A549 (cell line): ENCODE results near the gene EBLN2. TPM values are rescaled to one million over a fixed set of nuclear protein-coding genes. Genes with fewer than 3 reads are reported as not detected.

Experiments
- ATAC-seq, 2 experiments: fragments of 200-7000 bp in 1 of 2; fragments of >200 bp in 1 of 2; cut with Nextera tagmentation in 1 of 2; cut with Tn5 transposase in 1 of 2; 3 replicates each; pipeline versions ENCODE4 v1.8.0 to v1.9.1; 2018 to 2020; ENCODE audit warnings: mild to moderate bottlenecking in 1 of 2, moderate library complexity in 1 of 2
- CTCF ChIA-PET: fragments of 300-600 bp; sonication (Branson Sonifier 250); formaldehyde crosslinking; extraction: SDS; loops from one replicate; lab custom pipeline; 2021; ENCODE audit warnings: antibody characterized with exemption, inconsistent platforms; lab: Yijun Ruan, JAX
- POLR2A ChIA-PET: fragments of 350-600 bp; formaldehyde crosslinking; extraction: SDS; loops from one replicate; lab custom pipeline; 2021; ENCODE audit warnings: antibody characterized with exemption, inconsistent platforms; lab: Yijun Ruan, JAX
- DNase-seq, 2 experiments: peaks; one replicate each; pipeline versions ENCODE4 v3.0.0 to v3.0.0-alpha.2; 2011 to 2016; ENCODE audit warnings: low read depth in 1 of 2, low spot score in 1 of 2
- FAIRE-seq: peaks from 2 replicates; lab custom pipeline; 2011; peaks lifted over from hg19 to GRCh38; lab: Jason Lieb, UNC
- H3K27ac ChIP-seq, 2 experiments: fragments of >200 bp; sonication (Bioruptor Twin); formaldehyde crosslinking; 3 replicates each; pipeline ENCODE4 v1.5.1; 2016 to 2017
- H3K4me1 ChIP-seq: fragments of >200 bp; sonication (Bioruptor Twin); formaldehyde crosslinking; 3 replicates; pipeline ENCODE4 v1.6.1; 2016
- H3K4me2 ChIP-seq: fragments of >200 bp; sonication (Bioruptor Twin); formaldehyde crosslinking; 3 replicates; pipeline ENCODE4 v1.6.1; 2016
- H3K4me3 ChIP-seq: fragments of >200 bp; sonication (Bioruptor Twin); formaldehyde crosslinking; 3 replicates; pipeline ENCODE4 v1.5.1; 2016
- H3K9me3 ChIP-seq: fragments of >200 bp; sonication (Bioruptor Twin); formaldehyde crosslinking; 3 replicates; pipeline ENCODE4 v1.6.1; 2016
- ATOH8 ChIP-seq: fragments of 250-450 bp; sonication (Bioruptor Pico); IDR thresholded peaks from 2 replicates; pipeline ENCODE4 v1.5.0; 2020; ENCODE audit warnings: low read depth, mild to moderate bottlenecking, moderate library complexity
- CBX8 ChIP-seq: fragments of 200-600 bp; sonication (generic); IDR thresholded peaks from 2 replicates; pipeline ENCODE4 v1.6.1; 2016
- CEBPB ChIP-seq, 2 experiments: fragments of >200 bp in 1 of 2; sonication (Bioruptor Twin) in 1 of 2; formaldehyde crosslinking in 1 of 2; IDR thresholded peaks; 2 replicates each; pipeline ENCODE4 v1.6.1; 2012 to 2016
- CHD2 ChIP-seq: fragments of 150-350 bp; IDR thresholded peaks from 2 replicates; pipeline ENCODE4 v1.6.1; 2014; ENCODE audit warnings: low read length; ENCODE audit not compliant: partially characterized antibody
- EP300 ChIP-seq, 2 experiments: fragments of >200 bp; sonication (Bioruptor Twin); formaldehyde crosslinking; IDR thresholded peaks; 2 replicates in 1 of 2; 3 replicates in 1 of 2; pipeline ENCODE4 v1.6.1; 2016 to 2017
- ESRRA ChIP-seq: fragments of 150-350 bp; IDR thresholded peaks from 2 replicates; pipeline ENCODE4 v1.6.1; 2014; ENCODE audit warnings: mild to moderate bottlenecking, low read length, borderline replicate concordance
- GATA3 ChIP-seq: IDR thresholded peaks from 2 replicates; pipeline ENCODE4 v1.6.1; 2012; ENCODE audit warnings: borderline replicate concordance
- HOXA7 ChIP-seq: fragments of 250-450 bp; sonication (Bioruptor Pico); IDR thresholded peaks from 2 replicates; pipeline ENCODE4 v1.5.0; 2020; ENCODE audit warnings: mild to moderate bottlenecking, moderate library complexity
- HOXB13 ChIP-seq: fragments of 250-450 bp; sonication (Bioruptor Pico); IDR thresholded peaks from 2 replicates; pipeline ENCODE4 v1.5.0; 2020; ENCODE audit warnings: low read depth, mild to moderate bottlenecking, moderate library complexity
- HOXB5 ChIP-seq: fragments of 250-450 bp; sonication (Bioruptor Pico); IDR thresholded peaks from 2 replicates; pipeline ENCODE4 v1.5.0; 2020; ENCODE audit warnings: mild to moderate bottlenecking, moderate library complexity
- JUN ChIP-seq, 2 experiments: fragments of >200 bp; sonication (Bioruptor Twin); formaldehyde crosslinking; IDR thresholded peaks; 2 replicates in 1 of 2; 3 replicates in 1 of 2; pipeline ENCODE4 v1.6.1; 2016 to 2017
- JUNB ChIP-seq: fragments of >200 bp; sonication (Bioruptor Twin); formaldehyde crosslinking; IDR thresholded peaks from 2 replicates; pipeline ENCODE4 v1.6.1; 2016
- KDM1A ChIP-seq: fragments of 200-600 bp; sonication (generic); IDR thresholded peaks from 2 replicates; pipeline ENCODE4 v1.6.1; 2016; ENCODE audit warnings: low read depth, mild to moderate bottlenecking
- MAZ ChIP-seq: fragments of 150-350 bp; IDR thresholded peaks from 2 replicates; pipeline ENCODE4 v1.6.1; 2014; ENCODE audit warnings: antibody characterized with exemption, low read depth, low read length, borderline replicate concordance
- MYC ChIP-seq: IDR thresholded peaks from 2 replicates; pipeline ENCODE4 v1.6.1; 2012; ENCODE audit warnings: mild to moderate bottlenecking, inconsistent platforms, low read length, improper control_type of control experiment, borderline replicate concordance
- NR3C1 ChIP-seq: fragments of >200 bp; sonication (Bioruptor Twin); formaldehyde crosslinking; IDR thresholded peaks from 3 replicates; pipeline ENCODE4 v1.6.1; 2017
- PBX3 ChIP-seq: IDR thresholded peaks from 2 replicates; pipeline ENCODE4 v1.6.1; 2012
- ZC3H11A ChIP-seq: fragments of 450-650 bp; IDR thresholded peaks from 2 replicates; pipeline ENCODE4 v1.6.1; 2014; ENCODE audit warnings: antibody characterized with exemption, mild to moderate bottlenecking
- ZNF302 ChIP-seq: fragments of 250-450 bp; sonication (Bioruptor Pico); IDR thresholded peaks from 2 replicates; pipeline ENCODE4 v1.9.0; 2021; ENCODE audit warnings: inconsistent platforms, mild to moderate bottlenecking, moderate library complexity
- ZSCAN20 ChIP-seq: fragments of 250-450 bp; sonication (Bioruptor Pico); IDR thresholded peaks from 2 replicates; pipeline ENCODE4 v1.8.0; 2022; ENCODE audit warnings: mild to moderate bottlenecking, moderate library complexity
- WGBS: methylation state at CpG from one replicate; pipeline ENCODE4 v1.1.6; 2017; ENCODE audit errors: missing lambda C conversion rate; 5-methylcytosine and 5-hydroxymethylcytosine counted together
- polyA plus RNA-seq, 4 experiments: library from polyadenylated mRNA; depleted of rRNA in 3 of 4; stranded (reverse); fragments of >200 nt; fragmentation: RNase III in 1 of 4; extraction: RNeasy Plus Mini Kit Qiagen cat#74134 plus additional on column Dnase treatment in 1 of 4; gene quantifications; 2 replicates in 3 of 4; 3 replicates in 1 of 4; pipeline ENCODE4 v1.2.3, GENCODE V29; 2011 to 2017

EBLN2 gene
- polyA plus RNA-seq, 2 of the 4 experiments (the other 2 are of a cell fraction), result 1.4 to 4.1 TPM

- Histone ChIP-seq H3K27ac (no peak overlapping the region), H3K4me1 (no peaks in the 10 kb centered on the region), H3K4me3 (no peak overlapping the region), H3K4me2 (no peak overlapping the region)
- 78% methylated on average over 1 of the region's 1 CpG for WGBS
- FAIRE-seq, result no peak
- POLR2A ChIA-PET, result no interaction called here
- no peak for ATAC-seq
- no peak for TF ChIP-seq ZSCAN20 (CRISPR knock-in tag)
- no peak for TF ChIP-seq HOXB13 (CRISPR knock-in tag)
- no peak for TF ChIP-seq NR3C1
- no peak for TF ChIP-seq MYC
- no peak for TF ChIP-seq MAZ
- no peak for TF ChIP-seq CHD2
- TF ChIP-seq ESRRA, result no peak
- no peak for TF ChIP-seq HOXA7 (CRISPR knock-in tag)
- TF ChIP-seq JUN (IDR thresholded peaks at IDR 0.05), result no peak
- TF ChIP-seq ZC3H11A, result no peak
- no peak for TF ChIP-seq CEBPB (IDR thresholded peaks at IDR 0.05)
- TF ChIP-seq, all 56 proteins: peak for 0
- H3K9me3 ChIP-seq, result no peaks in the 10 kb centered on the region
- DNase-seq, result no peak
- CTCF ChIA-PET, result interaction anchor here (1.1 to 1.9 kb wide), 2 partner anchors 14 to 29 kb away, joined by 3 to 7 read pairs; no protein-coding TSS in a partner anchor
Observed at GRCh38 chr3:73071952-73072351, 10.5 kb downstream of the EBLN2 start.

- H3K9me3 ChIP-seq, result no peaks in the 10 kb centered on the region
- ATAC-seq, result no peak
- CTCF ChIA-PET, result interaction anchor here (0.5 to 1.9 kb wide), 2 partner anchors 13 to 55 kb away, joined by 3 to 7 read pairs; no protein-coding TSS in a partner anchor
- TF ChIP-seq NR3C1, result no peak
- no peak for TF ChIP-seq GATA3
- TF ChIP-seq KDM1A, result no peak
- TF ChIP-seq ZNF302 (CRISPR knock-in tag), result no peak
- TF ChIP-seq HOXB5 (CRISPR knock-in tag), result no peak
- no peak for TF ChIP-seq PBX3
- TF ChIP-seq MYC, result no peak
- no peak for TF ChIP-seq EP300 (IDR thresholded peaks at IDR 0.05)
- TF ChIP-seq, all 56 proteins: peak for 0
- no peak for DNase-seq
- FAIRE-seq, result no peak
- Histone ChIP-seq H3K4me1 (no peaks in the 10 kb centered on the region), H3K4me2 (no peak overlapping the region), H3K4me3 (no peak overlapping the region), H3K27ac (no peak overlapping the region)
- POLR2A ChIA-PET, result no interaction called here
- WGBS, result 91% methylated on average over 1 of the region's 1 CpG
Observed at GRCh38 chr3:73072634-73073033, 11.2 kb downstream of the EBLN2 start.

- ChIA-PET POLR2A (no interaction called here), CTCF (interaction anchor here (0.5 to 1.9 kb wide), 3 partner anchors 12 to 222 kb away, joined by 3 to 7 read pairs (median 3); no protein-coding TSS in a partner anchor)
- WGBS, result 81% methylated on average over 4 of the region's 4 CpGs
- DNase-seq, result no peak
- ATAC-seq, result no peak
- no peaks in the 10 kb centered on the region for H3K4me1 ChIP-seq
- no peaks in the 10 kb centered on the region for H3K9me3 ChIP-seq
- no peak overlapping the region for H3K4me3 ChIP-seq
- FAIRE-seq, result no peak
- H3K27ac ChIP-seq, result no peak overlapping the region
- H3K4me2 ChIP-seq, result no peak overlapping the region
- TF ChIP-seq JUNB (no peak), HOXB13 (CRISPR knock-in tag) (no peak), ATOH8 (CRISPR knock-in tag) (no peak), NR3C1 (no peak)
Observed at GRCh38 chr3:73073091-73073707, 11.7 kb downstream of the EBLN2 start.

GRCh38 chr3:73074781-73075180 is 13.3 kb downstream of the EBLN2 start:
- WGBS, result 83% methylated on average over 8 of the region's 8 CpGs
- FAIRE-seq, result no peak
- H3K4me2 ChIP-seq, result no peak overlapping the region
- POLR2A ChIA-PET, result no interaction called here
- CTCF ChIA-PET, result no interaction called here
- TF ChIP-seq CBX8, result no peak
- TF ChIP-seq, all 56 proteins: peak for 0
- H3K9me3 ChIP-seq, result no peaks in the 10 kb centered on the region
- no peak overlapping the region for H3K4me3 ChIP-seq
- no peak for ATAC-seq
- H3K27ac ChIP-seq, result no peak overlapping the region
- DNase-seq, result no peak
- no peaks in the 10 kb centered on the region for H3K4me1 ChIP-seq
